GM12878 (cell line): ENCODE data around the gene OPCML. TPM values are rescaled to one million over a fixed set of nuclear protein-coding genes. Genes with fewer than 3 reads are reported as not detected.

Experiments used
- HCFC1 ChIP-seq: fragments of 150-350 bp; IDR thresholded peaks from 2 replicates; pipeline ENCODE4 v1.6.1; 2014; ENCODE audit warnings: low read length
- HDAC6 ChIP-seq: fragments of 200-600 bp; sonication (generic); IDR thresholded peaks from one replicate; pipeline ENCODE4 v1.8.0; 2017; ENCODE audit warnings: antibody characterized with exemption; ENCODE audit not compliant: unreplicated experiment
- JUNB ChIP-seq: IDR thresholded peaks from 2 replicates; pipeline ENCODE4 v1.6.1; 2016; ENCODE audit warnings: antibody characterized with exemption, mild to moderate bottlenecking
- KAT2A ChIP-seq: conservative IDR thresholded peaks from 2 replicates; pipeline ENCODE4 v1.6.1; 2011; ENCODE audit warnings: low read depth, low read length; ENCODE audit not compliant: control insufficient read depth
- MEF2B ChIP-seq: fragments of 450-650 bp; IDR thresholded peaks from 2 replicates; pipeline ENCODE4 v1.6.1; 2018; ENCODE audit warnings: mild to moderate bottlenecking, moderate library complexity; ENCODE audit not compliant: partially characterized antibody, poor library complexity, severe bottlenecking
- RFX5 ChIP-seq: IDR thresholded peaks from 2 replicates; pipeline ENCODE4 v1.6.1; 2011; ENCODE audit warnings: low read depth, low read length, improper control_type of control experiment
- TAF1 ChIP-seq: IDR thresholded peaks from 2 replicates; pipeline ENCODE4 v1.6.1; 2011; ENCODE audit warnings: mild to moderate bottlenecking, low read depth, low read length, borderline replicate concordance
- polyA plus RNA-seq, 11 experiments: library from polyadenylated mRNA; depleted of rRNA in 4 of 11; unstranded in 6 of 11; stranded (reverse) in 5 of 11; fragments of >200 nt; fragmentation: Nextera tagmentation in 4 of 11; fragmentation: Illumina TruSeq in 1 of 11; extraction: Ambion mirVana in 4 of 11; extraction: Trizol in 1 of 11; gene quantifications; 1 replicate in 1 of 11; 2 replicates in 10 of 11; pipeline versions ENCODE4 v1.2.1 to v1.2.3, GENCODE V29; 2011 to 2016; ENCODE audit warnings: inconsistent platforms in 2 of 11, missing spikeins in 2 of 11, low read depth in 1 of 11
- total RNA-seq, 4 experiments: library from RNA; depleted of rRNA in 3 of 4; stranded (reverse); fragments of >200 nt in 3 of 4; fragmentation: Illumina TruSeq in 1 of 4; extraction: Trizol in 1 of 4; gene quantifications; 2 replicates each; pipeline versions ENCODE4 v1.2.1 to v1.2.3, GENCODE V29; 2013 to 2021
- TF ChIP-seq, protein P1 (sequence below): fragments of 450-650 bp; IDR thresholded peaks from 2 replicates; pipeline ENCODE4 v1.6.1; 2017; ENCODE audit warnings: mild to moderate bottlenecking, moderate library complexity
- TF ChIP-seq, protein P2 (sequence below): fragments of 450-650 bp; IDR thresholded peaks from 2 replicates; pipeline ENCODE4 v1.6.1; 2017; ENCODE audit warnings: borderline replicate concordance

The OPCML gene
- total and polyA plus RNA-seq, 10 of the 15 experiments (the other 5 are each of a cell fraction or from before 2014, with no cell fraction given) = 0.84 TPM; not detected in 9

DNA sequence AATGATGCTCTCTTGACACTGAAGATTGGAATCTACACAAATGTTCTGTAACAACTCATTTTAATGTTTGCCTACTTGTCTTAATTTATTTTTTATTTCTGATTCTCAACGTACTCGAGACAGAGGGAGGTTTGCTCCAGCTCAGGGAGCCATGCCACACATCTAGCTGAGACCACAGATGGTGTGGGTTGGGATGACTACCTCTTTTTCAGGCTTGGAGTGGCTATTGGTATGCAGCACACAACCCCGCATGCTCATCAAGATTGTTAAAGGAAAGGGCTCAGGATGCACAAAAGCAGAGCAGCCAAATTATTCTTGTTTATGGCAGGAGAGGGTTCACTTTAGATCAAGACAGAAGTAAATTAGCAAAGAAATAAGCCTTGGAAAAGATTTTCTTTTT, 424.5 kb downstream of the OPCML start (continued):
- TF ChIP-seq, protein P1, sequence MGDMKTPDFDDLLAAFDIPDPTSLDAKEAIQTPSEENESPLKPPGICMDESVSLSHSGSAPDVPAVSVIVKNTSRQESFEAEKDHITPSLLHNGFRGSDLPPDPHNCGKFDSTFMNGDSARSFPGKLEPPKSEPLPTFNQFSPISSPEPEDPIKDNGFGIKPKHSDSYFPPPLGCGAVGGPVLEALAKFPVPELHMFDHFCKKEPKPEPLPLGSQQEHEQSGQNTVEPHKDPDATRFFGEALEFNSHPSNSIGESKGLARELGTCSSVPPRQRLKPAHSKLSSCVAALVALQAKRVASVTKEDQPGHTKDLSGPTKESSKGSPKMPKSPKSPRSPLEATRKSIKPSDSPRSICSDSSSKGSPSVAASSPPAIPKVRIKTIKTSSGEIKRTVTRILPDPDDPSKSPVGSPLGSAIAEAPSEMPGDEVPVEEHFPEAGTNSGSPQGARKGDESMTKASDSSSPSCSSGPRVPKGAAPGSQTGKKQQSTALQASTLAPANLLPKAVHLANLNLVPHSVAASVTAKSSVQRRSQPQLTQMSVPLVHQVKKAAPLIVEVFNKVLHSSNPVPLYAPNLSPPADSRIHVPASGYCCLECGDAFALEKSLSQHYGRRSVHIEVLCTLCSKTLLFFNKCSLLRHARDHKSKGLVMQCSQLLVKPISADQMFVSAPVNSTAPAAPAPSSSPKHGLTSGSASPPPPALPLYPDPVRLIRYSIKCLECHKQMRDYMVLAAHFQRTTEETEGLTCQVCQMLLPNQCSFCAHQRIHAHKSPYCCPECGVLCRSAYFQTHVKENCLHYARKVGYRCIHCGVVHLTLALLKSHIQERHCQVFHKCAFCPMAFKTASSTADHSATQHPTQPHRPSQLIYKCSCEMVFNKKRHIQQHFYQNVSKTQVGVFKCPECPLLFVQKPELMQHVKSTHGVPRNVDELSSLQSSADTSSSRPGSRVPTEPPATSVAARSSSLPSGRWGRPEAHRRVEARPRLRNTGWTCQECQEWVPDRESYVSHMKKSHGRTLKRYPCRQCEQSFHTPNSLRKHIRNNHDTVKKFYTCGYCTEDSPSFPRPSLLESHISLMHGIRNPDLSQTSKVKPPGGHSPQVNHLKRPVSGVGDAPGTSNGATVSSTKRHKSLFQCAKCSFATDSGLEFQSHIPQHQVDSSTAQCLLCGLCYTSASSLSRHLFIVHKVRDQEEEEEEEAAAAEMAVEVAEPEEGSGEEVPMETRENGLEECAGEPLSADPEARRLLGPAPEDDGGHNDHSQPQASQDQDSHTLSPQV = no peak
- TF ChIP-seq RFX5 (no peak), JUNB (no peak), MEF2B (no peak), TAF1 (no peak), HDAC6 (no peak), KAT2A (no peak), HCFC1 (no peak)
- TF ChIP-seq, protein P2, sequence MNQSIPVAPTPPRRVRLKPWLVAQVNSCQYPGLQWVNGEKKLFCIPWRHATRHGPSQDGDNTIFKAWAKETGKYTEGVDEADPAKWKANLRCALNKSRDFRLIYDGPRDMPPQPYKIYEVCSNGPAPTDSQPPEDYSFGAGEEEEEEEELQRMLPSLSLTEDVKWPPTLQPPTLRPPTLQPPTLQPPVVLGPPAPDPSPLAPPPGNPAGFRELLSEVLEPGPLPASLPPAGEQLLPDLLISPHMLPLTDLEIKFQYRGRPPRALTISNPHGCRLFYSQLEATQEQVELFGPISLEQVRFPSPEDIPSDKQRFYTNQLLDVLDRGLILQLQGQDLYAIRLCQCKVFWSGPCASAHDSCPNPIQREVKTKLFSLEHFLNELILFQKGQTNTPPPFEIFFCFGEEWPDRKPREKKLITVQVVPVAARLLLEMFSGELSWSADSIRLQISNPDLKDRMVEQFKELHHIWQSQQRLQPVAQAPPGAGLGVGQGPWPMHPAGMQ = no peak
